GM12872 (cell line): ENCODE measurements around the gene ABHD2.

Experiments
- CTCF ChIP-seq: IDR thresholded peaks from 3 replicates; pipeline ENCODE4 v1.5.1; 2011; ENCODE audit warnings: low read depth, mild to moderate bottlenecking, low read length, moderate library complexity; ENCODE audit not compliant: insufficient read depth

ABHD2 gene

GRCh38 chr15:89106200-89106599 is 17.9 kb downstream of the ABHD2 start:
- no peak for TF ChIP-seq CTCF

GRCh38 chr15:89107984-89108383 is 19.7 kb downstream of the ABHD2 start:
- TF ChIP-seq CTCF: no peak

- no peak for TF ChIP-seq CTCF
Observed at GRCh38 chr15:89108835-89109234, 20.6 kb downstream of the ABHD2 start.

- no peak for TF ChIP-seq CTCF
Observed at GRCh38 chr15:89109238-89109637, 21.0 kb downstream of the ABHD2 start.

GRCh38 chr15:89110060-89110459 is 21.8 kb downstream of the ABHD2 start:
- no peak for TF ChIP-seq CTCF

GRCh38 chr15:89111352-89111751 is 23.1 kb downstream of the ABHD2 start:
- TF ChIP-seq CTCF: no peak

GRCh38 chr15:89111961-89112340 is 23.7 kb downstream of the ABHD2 start:
- no peak for TF ChIP-seq CTCF
